ENCODE results near the gene CTSC.

GRCh38 chr11:88358040-88358431, 20.5 kb upstream of the CTSC start:
- TF ChIP-seq CTCF (conservative IDR thresholded peaks at IDR 0.05): no peak
- no peak for TF ChIP-seq ZFX (IDR thresholded peaks at IDR 0.05)
